ENCODE results near the gene LRP1. TPM values are rescaled to one million over a fixed set of nuclear protein-coding genes. Genes with fewer than 3 reads are reported as not detected.

The LRP1 gene
- total RNA-seq, 1 donor from 2014 or later = 0.95 TPM

DNA sequence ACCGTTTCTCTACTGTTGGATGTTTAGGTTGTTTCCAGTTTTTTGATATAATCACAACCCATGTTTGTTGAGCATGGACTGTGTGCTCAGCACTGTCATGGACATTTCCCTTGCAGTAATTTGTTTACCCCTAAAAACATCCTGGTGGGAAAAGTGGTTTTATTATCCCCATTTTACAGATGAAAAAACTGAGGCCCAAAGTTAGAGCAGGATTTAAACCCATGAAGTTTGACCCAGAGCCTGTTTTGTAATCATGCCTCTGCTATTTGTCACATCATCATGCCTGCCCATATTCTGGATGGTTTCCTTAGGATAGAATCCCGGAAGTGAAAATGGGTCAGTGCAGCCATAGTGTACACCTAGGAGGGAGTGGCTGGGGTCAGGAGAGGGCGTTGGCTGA, 36.2 kb downstream of the LRP1 start:
- no peak overlapping the region for H3K27ac Mint-ChIP-seq
- TF ChIP-seq, protein P1, sequence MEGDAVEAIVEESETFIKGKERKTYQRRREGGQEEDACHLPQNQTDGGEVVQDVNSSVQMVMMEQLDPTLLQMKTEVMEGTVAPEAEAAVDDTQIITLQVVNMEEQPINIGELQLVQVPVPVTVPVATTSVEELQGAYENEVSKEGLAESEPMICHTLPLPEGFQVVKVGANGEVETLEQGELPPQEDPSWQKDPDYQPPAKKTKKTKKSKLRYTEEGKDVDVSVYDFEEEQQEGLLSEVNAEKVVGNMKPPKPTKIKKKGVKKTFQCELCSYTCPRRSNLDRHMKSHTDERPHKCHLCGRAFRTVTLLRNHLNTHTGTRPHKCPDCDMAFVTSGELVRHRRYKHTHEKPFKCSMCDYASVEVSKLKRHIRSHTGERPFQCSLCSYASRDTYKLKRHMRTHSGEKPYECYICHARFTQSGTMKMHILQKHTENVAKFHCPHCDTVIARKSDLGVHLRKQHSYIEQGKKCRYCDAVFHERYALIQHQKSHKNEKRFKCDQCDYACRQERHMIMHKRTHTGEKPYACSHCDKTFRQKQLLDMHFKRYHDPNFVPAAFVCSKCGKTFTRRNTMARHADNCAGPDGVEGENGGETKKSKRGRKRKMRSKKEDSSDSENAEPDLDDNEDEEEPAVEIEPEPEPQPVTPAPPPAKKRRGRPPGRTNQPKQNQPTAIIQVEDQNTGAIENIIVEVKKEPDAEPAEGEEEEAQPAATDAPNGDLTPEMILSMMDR (IDR thresholded peaks at IDR 0.05) = no peak
- ChIA-PET POLR2A (no interaction called here), CTCF (no interaction called here)
- no peaks in the 10 kb centered on the region for H3K4me1 Mint-ChIP-seq
- DNase-seq (no peak), ATAC-seq (ENCODE audit: low read depth) (no peak)
- H3K9me3 Mint-ChIP-seq = no peaks in the 10 kb centered on the region
- no peaks in the 10 kb centered on the region for H3K27me3 Mint-ChIP-seq
- no peaks in the 10 kb centered on the region for H3K36me3 Mint-ChIP-seq (ENCODE audit: low read depth)
- no peak overlapping the region for H3K4me3 Mint-ChIP-seq
- intact Hi-C loops (cut with micrococcal nuclease) = no loop called here

DNA sequence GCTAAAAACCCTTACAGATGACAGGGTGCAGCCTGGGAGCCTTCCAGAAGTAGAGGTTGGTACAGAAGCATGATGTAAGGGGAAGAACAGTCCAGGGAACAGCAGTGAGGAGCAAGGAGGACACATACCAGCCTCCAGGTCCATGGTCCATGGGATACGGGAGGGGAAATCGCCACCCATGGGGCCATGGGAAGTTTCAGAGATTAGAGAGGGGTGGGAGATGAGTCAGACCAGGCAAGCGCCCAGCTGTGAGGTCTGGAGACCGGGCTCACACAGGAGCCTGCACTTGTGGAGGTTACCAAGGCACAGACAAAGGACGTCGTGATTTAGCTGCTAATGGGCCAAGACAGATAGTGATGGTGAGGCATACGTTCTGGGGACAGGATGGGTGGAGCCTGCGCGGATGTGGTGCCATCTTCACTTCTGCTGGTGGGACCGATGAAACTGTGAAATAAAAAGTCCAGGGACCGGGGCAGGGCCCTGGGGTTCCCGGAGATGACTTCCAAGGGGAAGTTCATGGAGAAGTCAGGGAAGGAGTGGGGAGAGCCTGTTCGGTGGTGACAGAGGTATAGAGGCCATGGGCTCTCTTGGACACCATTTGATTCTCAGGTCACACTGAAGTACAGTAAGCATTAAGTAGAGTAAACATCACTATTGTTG, 36.8 kb downstream of the LRP1 start:
- no peak overlapping the region for H3K27ac Mint-ChIP-seq
- H3K36me3 Mint-ChIP-seq (ENCODE audit: low read depth) = no peaks in the 10 kb centered on the region
- DNase-seq (no peak), ATAC-seq (ENCODE audit: low read depth) (no peak)
- ChIA-PET CTCF (no interaction called here), POLR2A (no interaction called here)
- H3K27me3 Mint-ChIP-seq = no peaks in the 10 kb centered on the region
- TF ChIP-seq, protein P1 (IDR thresholded peaks at IDR 0.05) = no peak
- no peak overlapping the region for H3K4me3 Mint-ChIP-seq
- H3K4me1 Mint-ChIP-seq = no peaks in the 10 kb centered on the region
- H3K9me3 Mint-ChIP-seq = no peaks in the 10 kb centered on the region
- intact Hi-C loops (cut with micrococcal nuclease) = no loop called here

DNA sequence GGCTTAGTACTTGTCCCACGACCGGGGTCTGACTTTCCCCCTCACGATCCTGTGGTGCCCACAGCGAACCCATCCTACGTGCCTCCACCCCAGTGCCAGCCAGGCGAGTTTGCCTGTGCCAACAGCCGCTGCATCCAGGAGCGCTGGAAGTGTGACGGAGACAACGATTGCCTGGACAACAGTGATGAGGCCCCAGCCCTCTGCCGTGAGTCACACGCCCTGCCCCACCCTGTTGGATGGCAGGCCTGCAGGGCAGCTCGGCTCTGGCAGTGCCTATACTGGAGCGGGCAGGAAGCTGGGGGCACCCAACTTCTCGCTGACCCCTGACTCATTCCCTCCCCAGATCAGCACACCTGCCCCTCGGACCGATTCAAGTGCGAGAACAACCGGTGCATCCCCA, 37.5 kb downstream of the LRP1 start:
- no peaks in the 10 kb centered on the region for H3K36me3 Mint-ChIP-seq (ENCODE audit: low read depth)
- ATAC-seq (ENCODE audit: low read depth) = no peak
- no peak for DNase-seq
- H3K27me3 Mint-ChIP-seq = no peaks in the 10 kb centered on the region
- ChIA-PET POLR2A (no interaction called here), CTCF (no interaction called here)
- no peak overlapping the region for H3K27ac Mint-ChIP-seq
- H3K9me3 Mint-ChIP-seq = no peaks in the 10 kb centered on the region
- intact Hi-C loops (cut with micrococcal nuclease) = no loop called here
- H3K4me1 Mint-ChIP-seq = no peaks in the 10 kb centered on the region
- H3K4me3 Mint-ChIP-seq = no peak overlapping the region
- TF ChIP-seq, protein P1 (IDR thresholded peaks at IDR 0.05) = no peak

DNA sequence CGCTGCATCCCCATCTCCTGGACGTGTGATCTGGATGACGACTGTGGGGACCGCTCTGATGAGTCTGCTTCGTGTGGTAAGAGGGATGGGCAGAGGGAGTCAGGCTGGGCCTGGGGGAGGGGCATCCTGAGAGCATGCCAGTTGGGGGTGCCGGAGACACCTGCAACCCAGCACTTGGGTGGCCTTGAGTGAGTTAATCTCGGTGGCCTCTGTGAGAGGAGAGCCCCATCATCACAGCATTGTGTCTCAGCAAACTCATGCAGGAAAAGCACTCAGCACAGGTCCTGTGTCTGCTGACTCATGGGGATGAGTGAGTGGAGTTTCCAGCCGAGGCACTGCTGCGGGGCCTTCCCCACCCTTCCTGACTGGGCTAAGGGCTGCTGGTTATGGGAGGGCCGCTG, 38.7 kb downstream of the LRP1 start:
- H3K4me3 Mint-ChIP-seq = no peak overlapping the region
- DNase-seq = no peak
- H3K4me1 Mint-ChIP-seq = no peaks in the 10 kb centered on the region
- no peaks in the 10 kb centered on the region for H3K36me3 Mint-ChIP-seq (ENCODE audit: low read depth)
- H3K27me3 Mint-ChIP-seq = no peaks in the 10 kb centered on the region
- intact Hi-C loops (cut with micrococcal nuclease) = no loop called here
- CTCF ChIA-PET = no interaction called here
- no peak overlapping the region for H3K27ac Mint-ChIP-seq
- no peak for ATAC-seq (ENCODE audit: low read depth)
- TF ChIP-seq, protein P1 (IDR thresholded peaks at IDR 0.05) = no peak
- POLR2A ChIA-PET = no interaction called here
- no peaks in the 10 kb centered on the region for H3K9me3 Mint-ChIP-seq

DNA sequence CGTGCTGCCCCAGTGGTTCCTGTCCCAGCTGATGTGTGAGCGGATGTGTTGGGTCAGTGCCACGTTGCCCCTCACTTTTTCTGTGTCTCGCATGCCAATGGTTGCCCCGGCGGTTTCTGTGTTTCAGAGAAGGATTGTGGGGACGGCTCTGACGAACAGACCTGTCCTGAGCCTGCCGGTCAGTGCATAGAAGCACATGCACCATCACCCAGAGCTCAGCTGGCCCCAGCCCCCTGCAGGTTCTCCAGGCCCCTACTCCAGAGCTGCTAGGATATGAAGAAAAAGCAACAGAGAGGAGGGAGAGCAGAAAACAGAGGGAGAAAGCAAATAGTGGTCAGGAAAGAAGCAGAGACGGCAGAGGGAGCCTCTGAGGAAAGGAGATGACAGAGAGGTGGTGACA, 39.8 kb downstream of the LRP1 start:
- no peaks in the 10 kb centered on the region for H3K4me1 Mint-ChIP-seq
- no peaks in the 10 kb centered on the region for H3K36me3 Mint-ChIP-seq (ENCODE audit: low read depth)
- TF ChIP-seq, protein P1 (IDR thresholded peaks at IDR 0.05) = no peak
- ATAC-seq (ENCODE audit: low read depth) (no peak), DNase-seq (no peak)
- intact Hi-C loops (cut with micrococcal nuclease) = no loop called here
- ChIA-PET CTCF (no interaction called here), POLR2A (no interaction called here)
- H3K9me3 Mint-ChIP-seq = no peaks in the 10 kb centered on the region
- H3K27me3 Mint-ChIP-seq = no peaks in the 10 kb centered on the region
- H3K27ac Mint-ChIP-seq = no peak overlapping the region
- no peak overlapping the region for H3K4me3 Mint-ChIP-seq
